Measurements from ENCODE around the gene ZNF57. TPM values are rescaled to one million over a fixed set of nuclear protein-coding genes. Genes with fewer than 3 reads are reported as not detected.
A peak's percentile ranks its signal among the peaks of the same experiment; 100 is the strongest.

ZNF57 gene
- total and polyA plus RNA-seq, 2 of the 13 experiments (the other 11 are each of a cell fraction or from before 2014, with no cell fraction given), result 6.6 to 17.5 TPM

- 0 out of 2 replicates have a peak, but pooled peaks have one; percentile 29 for TF ChIP-seq TFE3 (CRISPR knock-in tag; IDR thresholded peaks at IDR 0.05)
- peak; percentile 45 for TF ChIP-seq SRSF1 (optimal IDR thresholded peaks at IDR 0.05; ENCODE audit: low read depth, low read length)
- TF ChIP-seq ZNF3 (CRISPR knock-in tag; IDR thresholded peaks at IDR 0.05), result no peak; the same call in 1 of the 2 replicates
- no peak for TF ChIP-seq POLR2AphosphoS2 (IDR thresholded peaks at IDR 0.05; ENCODE audit: low read depth, low read length)
- peak; percentile 79 for TF ChIP-seq KDM5B (CRISPR knock-in tag; IDR thresholded peaks at IDR 0.05; ENCODE audit: borderline replicate concordance)
- TF ChIP-seq NCOA1 (CRISPR knock-in tag; IDR thresholded peaks at IDR 0.05), result no peak
- no peak for TF ChIP-seq HOXA7 (CRISPR knock-in tag; IDR thresholded peaks at IDR 0.05)
- no peak for TF ChIP-seq HNRNPUL1 (IDR thresholded peaks at IDR 0.05; ENCODE audit: low read depth, low read length)
- no peak for TF ChIP-seq HINFP (CRISPR knock-in tag; IDR thresholded peaks at IDR 0.05; ENCODE audit: low read depth)
- no peak for TF ChIP-seq CEBPG (CRISPR knock-in tag; IDR thresholded peaks at IDR 0.05)
- peak; percentile 76; the same call in 1 of the 2 replicates for TF ChIP-seq ZHX1 (CRISPR knock-in tag; IDR thresholded peaks at IDR 0.05; ENCODE audit: low read depth)
- no peak for TF ChIP-seq ZNF260 (CRISPR knock-in tag; IDR thresholded peaks at IDR 0.05; ENCODE audit: borderline replicate concordance, low read depth)
- TF ChIP-seq CCAR2 (optimal IDR thresholded peaks at IDR 0.05; ENCODE audit: low read depth, low read length), result no peak
- TF ChIP-seq ZNF44 (CRISPR knock-in tag; IDR thresholded peaks at IDR 0.05), result 0 out of 2 replicates have a peak, but pooled peaks have one; percentile 43
- TF ChIP-seq ZNF598 (CRISPR knock-in tag; IDR thresholded peaks at IDR 0.05; ENCODE audit: borderline replicate concordance), result 0 out of 2 replicates have a peak, but pooled peaks have one; percentile 20
- TF ChIP-seq MTA3 (CRISPR knock-in tag; IDR thresholded peaks at IDR 0.05), result no peak
- no peak for TF ChIP-seq ZNF326 (CRISPR knock-in tag; IDR thresholded peaks at IDR 0.05; ENCODE audit: borderline replicate concordance)
- TF ChIP-seq POGZ (CRISPR knock-in tag; IDR thresholded peaks at IDR 0.05), result peak; percentile 54; the same call in 1 of the 2 replicates
- TF ChIP-seq ZNF496 (CRISPR knock-in tag; IDR thresholded peaks at IDR 0.05; ENCODE audit: insufficient replicate concordance), result no peak
- TF ChIP-seq ZSCAN22 (CRISPR knock-in tag; IDR thresholded peaks at IDR 0.05), result no peak
- TF ChIP-seq ZNF672 (CRISPR knock-in tag; IDR thresholded peaks at IDR 0.05), result no peak
- TF ChIP-seq ZNF530 (CRISPR knock-in tag; IDR thresholded peaks at IDR 0.05; ENCODE audit: low read depth), result no peak
- TF ChIP-seq KDM3A (CRISPR knock-in tag; IDR thresholded peaks at IDR 0.05; ENCODE audit: low read depth), result peak; percentile 51; the same call in 1 of the 2 replicates
- TF ChIP-seq HOXD1 (CRISPR knock-in tag; IDR thresholded peaks at IDR 0.05), result no peak
- TF ChIP-seq ZNF724P (CRISPR knock-in tag; IDR thresholded peaks at IDR 0.05; ENCODE audit: borderline replicate concordance), result no peak
These were observed 44.2 kb downstream of the ZNF57 start, which contains the start of gene ZNF77 (continued) for GRCh38 chr19:2944775-2945574.
